Natural killer cell treated with Interleukin-12 subunit alpha and Interleukin-12 subunit beta and Interleukin-15 and Interleukin-18, amount 100 ng/mL, for 72 hours (primary cell): Measurements from ENCODE around the gene RNF31. TPM values are rescaled to one million over a fixed set of nuclear protein-coding genes. Genes with fewer than 3 reads are reported as not detected.
"Not testable (repeated sequence)": the region's sequence is repeated elsewhere in the genome, so short reads cannot be mapped to it uniquely, and the experiment has no call there.

Source experiments
- ATAC-seq, 2 donors: fragments of 150-1000 bp; cut with Tn5 transposase in 1 of 2; sonication (Bioruptor Pico), chemical (Tn5 transposase) in 1 of 2; 2 replicates each; pipeline ENCODE4 v1.10.0; 2021
- DNase-seq: peaks from one replicate; pipeline ENCODE4 v3.0.0; 2022; ENCODE audit warnings: low spot score
- H3K27ac Mint-ChIP-seq, 2 donors: 1 replicate in 1 of 2; 2 replicates in 1 of 2; pipeline ENCODE4 v1.8.0; 2022; ENCODE audit warnings: mixed read lengths in 2 of 2, mild to moderate bottlenecking in 1 of 2, moderate library complexity in 1 of 2
- H3K27me3 Mint-ChIP-seq, 2 donors: 1 replicate in 1 of 2; 2 replicates in 1 of 2; pipeline ENCODE4 v1.8.0; 2022; ENCODE audit warnings: mixed read lengths in 2 of 2
- H3K36me3 Mint-ChIP-seq: one replicate; pipeline ENCODE4 v1.8.0; 2022; ENCODE audit warnings: mixed read lengths
- H3K4me1 Mint-ChIP-seq, 2 donors: 1 replicate in 1 of 2; 2 replicates in 1 of 2; pipeline ENCODE4 v1.8.0; 2022; ENCODE audit warnings: low read depth in 2 of 2, mixed read lengths in 2 of 2, mild to moderate bottlenecking in 1 of 2
- H3K4me3 Mint-ChIP-seq: one replicate; pipeline ENCODE4 v1.8.0; 2022; ENCODE audit warnings: mixed read lengths
- H3K9me3 Mint-ChIP-seq: 2 replicates; pipeline ENCODE4 v1.8.0; 2022; ENCODE audit warnings: mixed read lengths
- total RNA-seq, 2 donors: library from RNA; stranded (reverse); gene quantifications; one replicate each; pipeline ENCODE4 v1.2.3, GENCODE V29; 2022

The RNF31 gene
- total RNA-seq: 100 to 1,000 TPM; 115 to 170 TPM

GRCh38 chr14:24146978-24147760 is at the start of gene RNF31:
RNF31 (plus strand) TSS chr14:24147498; CDS start chr14:24147699, 201 bp downstream.
- ATAC-seq (peak; percentile 92 to 94), DNase-seq (peak; percentile 99)
- Mint-ChIP-seq H3K36me3 (peaks cover 27% of the 10 kb centered on the region), H3K27ac (peak within 1 kb of the TSS; percentile 86 to 97), H3K4me3 (peak within 1 kb of the TSS; percentile 94), H3K4me1 (peaks cover 52 to 59% of the 10 kb centered on the region in 2 donors), H3K9me3 (no peaks in the 10 kb centered on the region), H3K27me3 (no peaks in the 10 kb centered on the region)

- no peaks in the 10 kb centered on the region for H3K27me3 Mint-ChIP-seq
- DNase-seq (no peak), ATAC-seq (no peak)
- H3K4me3 Mint-ChIP-seq: no peak overlapping the region
- peaks cover 24 to 25% of the 10 kb centered on the region in 2 donors for H3K4me1 Mint-ChIP-seq
- no peaks in the 10 kb centered on the region for H3K9me3 Mint-ChIP-seq
- H3K27ac Mint-ChIP-seq: no peak overlapping the region
- no peaks in the 10 kb centered on the region for H3K36me3 Mint-ChIP-seq
Observed at GRCh38 chr14:24098229-24098926, 48.9 kb upstream of the RNF31 start.

GRCh38 chr14:24098927-24099813 is 48.1 kb upstream of the RNF31 start:
- Mint-ChIP-seq H3K27me3 (no peaks in the 10 kb centered on the region), H3K4me3 (no peak overlapping the region), H3K27ac (no peak overlapping the region), H3K4me1 (peaks cover 21% of the 10 kb centered on the region in 2 donors), H3K36me3 (no peaks in the 10 kb centered on the region), H3K9me3 (no peaks in the 10 kb centered on the region)
- no peak for ATAC-seq
- DNase-seq: no peak

DNA sequence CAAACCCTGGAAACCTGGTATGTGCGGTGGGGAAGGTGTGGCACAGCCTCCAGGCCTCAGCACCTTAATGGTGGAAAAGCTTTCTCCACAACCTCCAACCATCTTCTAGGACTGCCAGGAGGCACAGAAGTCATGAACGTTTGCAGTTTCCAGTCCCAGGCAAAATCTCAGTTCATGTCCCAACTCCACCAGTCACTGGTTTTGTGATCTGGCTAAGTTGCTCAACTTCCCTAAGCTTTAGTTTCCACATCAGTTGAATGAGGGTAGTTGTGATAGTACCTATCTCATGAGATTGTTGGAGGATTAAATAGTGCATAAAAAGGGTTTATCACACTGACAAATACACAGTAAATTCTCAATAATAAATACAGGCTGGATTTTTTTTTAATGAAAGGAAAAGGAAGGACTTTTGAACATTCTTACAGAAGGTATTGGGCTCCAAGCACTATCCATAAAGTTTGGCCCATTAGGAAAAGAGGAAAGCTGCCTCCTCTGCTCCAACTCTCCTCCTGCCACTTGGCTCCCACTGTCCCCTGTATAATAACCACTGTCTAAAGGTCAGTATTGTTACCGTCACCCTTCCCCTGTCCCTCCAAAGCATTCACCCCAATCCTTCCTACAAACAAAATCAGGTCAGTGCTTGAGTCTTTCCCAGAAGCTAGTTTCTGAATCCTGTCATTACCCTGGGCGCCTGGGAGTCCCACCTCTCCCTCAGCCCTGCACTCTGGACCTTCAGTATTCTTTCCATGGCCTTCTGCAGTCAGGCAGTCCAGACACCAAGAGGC is 46.9 kb upstream of the RNF31 start:
- no peak overlapping the region for H3K4me3 Mint-ChIP-seq
- peaks cover 10 to 12% of the 10 kb centered on the region in 2 donors for H3K4me1 Mint-ChIP-seq
- peaks cover 6% of the 10 kb centered on the region for H3K36me3 Mint-ChIP-seq
- DNase-seq: no peak
- H3K9me3 Mint-ChIP-seq: no peaks in the 10 kb centered on the region
- H3K27me3 Mint-ChIP-seq: no peaks in the 10 kb centered on the region
- no peak for ATAC-seq
- no peak overlapping the region for H3K27ac Mint-ChIP-seq

GRCh38 chr14:24100982-24101494 is 46.3 kb upstream of the RNF31 start:
- DNase-seq: no peak
- no peaks in the 10 kb centered on the region for H3K27me3 Mint-ChIP-seq
- H3K36me3 Mint-ChIP-seq: peaks cover 6% of the 10 kb centered on the region
- ATAC-seq: no peak
- no peaks in the 10 kb centered on the region for H3K9me3 Mint-ChIP-seq
- no peak overlapping the region for H3K27ac Mint-ChIP-seq
- no peak overlapping the region for H3K4me3 Mint-ChIP-seq
- peaks cover 6 to 9% of the 10 kb centered on the region in 2 donors for H3K4me1 Mint-ChIP-seq

DNA sequence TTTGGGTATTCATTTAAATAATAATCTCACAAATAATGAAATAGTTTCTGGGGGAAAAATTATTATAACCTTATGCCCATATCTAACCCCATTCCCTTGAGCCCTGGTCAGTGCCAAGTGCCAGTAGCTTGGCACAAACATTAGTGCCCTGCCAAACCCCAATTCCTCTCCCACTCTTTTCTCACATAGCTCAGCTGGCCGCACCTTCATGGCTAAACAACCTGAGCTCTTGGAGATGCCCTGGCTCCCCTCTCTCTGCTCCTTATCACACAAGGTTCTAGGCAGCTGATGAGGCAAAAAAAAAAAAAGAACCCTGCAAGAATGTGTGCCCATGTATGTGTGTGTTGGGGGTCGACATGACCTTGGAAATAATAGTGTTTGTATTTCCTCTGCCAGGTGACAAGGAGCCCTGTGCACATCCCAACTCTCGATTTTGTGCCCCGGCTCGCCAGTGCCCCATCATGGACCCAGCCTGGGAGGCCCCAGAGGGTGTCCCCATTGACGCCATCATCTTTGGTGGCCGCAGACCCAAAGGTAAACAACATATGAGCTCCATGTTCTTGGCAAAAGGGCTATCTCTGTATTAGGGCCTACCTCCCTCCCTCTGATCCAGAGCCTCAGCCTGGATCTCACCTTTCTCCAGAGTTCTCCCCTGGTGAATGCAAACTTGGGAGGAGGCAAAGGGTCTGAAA is 44.8 kb upstream of the RNF31 start:
- ATAC-seq (no peak), DNase-seq (no peak)
- Mint-ChIP-seq H3K4me3 (no peak overlapping the region), H3K9me3 (no peaks in the 10 kb centered on the region), H3K4me1 (peaks cover 0 to 4% of the 10 kb centered on the region in 2 donors), H3K36me3 (peaks cover 6% of the 10 kb centered on the region), H3K27ac (no peak overlapping the region), H3K27me3 (no peaks in the 10 kb centered on the region)

- Mint-ChIP-seq H3K27ac (no peak overlapping the region), H3K27me3 (no peaks in the 10 kb centered on the region), H3K36me3 (peaks cover 6% of the 10 kb centered on the region), H3K4me3 (no peak overlapping the region), H3K9me3 (no peaks in the 10 kb centered on the region), H3K4me1 (peaks cover under 1 to 5% of the 10 kb centered on the region in 2 donors)
- ATAC-seq (no peak), DNase-seq (no peak)
Observed at GRCh38 chr14:24103451-24103850, 43.8 kb upstream of the RNF31 start.

DNA sequence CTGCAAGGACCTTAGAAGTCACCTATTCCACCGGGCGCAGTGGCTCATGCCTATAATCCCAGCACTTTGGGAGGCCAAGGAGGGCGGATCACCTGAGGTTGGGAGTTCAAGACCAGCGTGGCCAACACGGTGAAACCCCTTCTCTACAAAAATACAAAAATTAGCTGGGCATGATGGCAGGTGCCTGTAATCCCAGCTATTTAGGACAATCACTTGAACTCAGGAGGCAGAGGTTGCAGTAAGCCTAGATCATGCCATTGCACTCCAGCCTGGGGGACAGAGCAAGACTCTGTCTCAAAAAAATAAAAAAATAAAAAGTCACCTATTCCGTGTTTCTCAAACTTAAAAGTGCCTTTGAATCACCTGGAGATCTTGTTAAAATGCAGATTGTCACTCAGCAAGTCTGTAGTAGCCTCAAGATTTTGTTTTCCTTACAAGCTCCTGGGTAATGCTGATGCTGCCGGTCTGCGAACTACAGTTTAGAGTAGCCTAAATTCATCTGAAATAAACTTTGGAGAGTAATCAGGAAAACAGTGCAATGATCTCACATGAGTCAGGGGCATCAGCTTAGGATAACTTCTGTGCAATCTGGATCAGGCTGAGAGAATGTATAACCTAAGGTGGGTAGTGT is 41.6 kb upstream of the RNF31 start:
- ATAC-seq, H3K27me3 Mint-ChIP-seq, H3K27ac Mint-ChIP-seq: not testable (repeated sequence)

GRCh38 chr14:24106672-24107271 is 40.5 kb upstream of the RNF31 start:
- no peak for DNase-seq
- H3K4me1 Mint-ChIP-seq: peaks cover 6 to 13% of the 10 kb centered on the region in 2 donors
- no peak overlapping the region for H3K4me3 Mint-ChIP-seq
- ATAC-seq: no peak
- no peak overlapping the region for H3K27ac Mint-ChIP-seq
- H3K36me3 Mint-ChIP-seq: peaks cover 6% of the 10 kb centered on the region
- H3K9me3 Mint-ChIP-seq: no peaks in the 10 kb centered on the region
- H3K27me3 Mint-ChIP-seq: no peaks in the 10 kb centered on the region

More for the DNA sequence above, 41.6 kb upstream of the RNF31 start:
- not testable (repeated sequence) for DNase-seq, H3K36me3 Mint-ChIP-seq, H3K9me3 Mint-ChIP-seq, H3K4me3 Mint-ChIP-seq
- H3K4me1 Mint-ChIP-seq: peaks cover 6 to 13% of the 10 kb centered on the region in 2 donors

GRCh38 chr14:24108336-24108874 is 38.9 kb upstream of the RNF31 start:
- Mint-ChIP-seq H3K4me3 (peak overlapping the region; percentile 21), H3K4me1 (peaks cover 6 to 13% of the 10 kb centered on the region in 2 donors), H3K36me3 (peaks cover 6% of the 10 kb centered on the region), H3K27me3 (no peaks in the 10 kb centered on the region), H3K27ac (peak overlapping the region; percentile 82 to 93), H3K9me3 (no peaks in the 10 kb centered on the region)
- DNase-seq (no peak), ATAC-seq (peak in 1 of 2 donors; percentile 4)

- Mint-ChIP-seq H3K27ac (peak overlapping the region; percentile 82 to 93), H3K4me3 (no peak overlapping the region), H3K36me3 (no peaks in the 10 kb centered on the region), H3K27me3 (no peaks in the 10 kb centered on the region), H3K9me3 (no peaks in the 10 kb centered on the region), H3K4me1 (peaks cover 8 to 13% of the 10 kb centered on the region in 2 donors)
- DNase-seq (no peak), ATAC-seq (no peak)
Observed at GRCh38 chr14:24110060-24110459, 37.2 kb upstream of the RNF31 start.
